OCI-LY3 (cell line): ENCODE data around the gene AFMID.
"Not testable (repeated sequence)": the region's sequence is repeated elsewhere in the genome, so short reads cannot be mapped to it uniquely, and the experiment has no call there.

ENCODE experiments used
- H2AFZ ChIP-seq: fragments of 200-600, 300-600 bp; shearing (Covaris generic); 2 replicates; pipeline ENCODE4 v1.6.0; 2014; ENCODE audit warnings: antibody characterized with exemption, low read depth, low read length
- H3K27ac ChIP-seq: fragments of 200-600, 300-600 bp; sonication (generic); 2 replicates; pipeline ENCODE4 v1.5.1; 2014; ENCODE audit warnings: mild to moderate bottlenecking, low read length, moderate library complexity, mixed read lengths
- H3K27me3 ChIP-seq: fragments of 200-600, 300-600 bp; sonication (generic); 2 replicates; pipeline ENCODE4 v1.6.1; 2014; ENCODE audit warnings: low read depth, low read length, mixed read lengths
- H3K36me3 ChIP-seq: fragments of 200-600, 300-600 bp; sonication (generic); replicated peaks from 2 replicates; pipeline ENCODE3; 2014; ENCODE audit warnings: low read depth, low read length, mixed read lengths
- H3K4me1 ChIP-seq: fragments of 300-600, 200-600 bp; sonication (generic); 2 replicates; pipeline ENCODE4 v1.6.1; 2014; ENCODE audit warnings: low read length, mixed read lengths
- H3K4me2 ChIP-seq: fragments of 200-600, 300-600 bp; sonication (generic); 2 replicates; pipeline ENCODE4 v1.6.1; 2014; ENCODE audit warnings: low read length, mixed read lengths
- H3K4me3 ChIP-seq: fragments of 300-600, 200-600 bp; sonication (generic); 2 replicates; pipeline ENCODE4 v1.5.1; 2014; ENCODE audit warnings: antibody characterized with exemption, mild to moderate bottlenecking, low read length, moderate library complexity
- H3K79me2 ChIP-seq: fragments of 300-600, 200-600 bp; shearing (Covaris generic); 2 replicates; pipeline ENCODE4 v1.6.1; 2014; ENCODE audit warnings: mild to moderate bottlenecking, low read length, mixed read lengths
- H3K9ac ChIP-seq: fragments of 300-600, 200-600 bp; shearing (Covaris generic); 2 replicates; pipeline ENCODE4 v1.6.0; 2014; ENCODE audit warnings: mild to moderate bottlenecking, low read length, moderate library complexity
- H3K9me3 ChIP-seq: fragments of 200-600, 300-600 bp; shearing (Covaris generic); 2 replicates; pipeline ENCODE4 v1.6.1; 2014; ENCODE audit warnings: low read length, mixed read lengths; ENCODE audit not compliant: insufficient read depth
- H4K20me1 ChIP-seq: fragments of 200-600, 300-600 bp; sonication (generic); 2 replicates; pipeline ENCODE4 v1.6.1; 2016; ENCODE audit warnings: low read length, mixed read lengths; ENCODE audit not compliant: insufficient read depth
- CTCF ChIP-seq: fragments of 200-600, 300-600 bp; sonication (generic); IDR thresholded peaks from 2 replicates; pipeline ENCODE4 v1.5.1; 2014; ENCODE audit warnings: antibody characterized with exemption, low read length, low read depth
- EZH2phosphoT487 ChIP-seq: fragments of 200-600 bp; shearing (Covaris generic); IDR thresholded peaks from 2 replicates; pipeline ENCODE4 v1.6.1; 2018; ENCODE audit warnings: antibody characterized with exemption, mixed run types, low read depth

AFMID gene

GRCh38 chr17:78168242-78168902 is 18.8 kb upstream of the AFMID start, which contains the start of gene SYNGR2:
Gene SYNGR2 (plus strand): TSS chr17:78168581. CDS start chr17:78168617, 36 bp downstream.
- no peak for TF ChIP-seq EZH2phosphoT487
- no peak for TF ChIP-seq CTCF
- peak within 1 kb of the TSS; percentile 100 for H3K9ac ChIP-seq
- H3K27ac ChIP-seq: peak within 1 kb of the TSS; percentile 96

GRCh38 chr17:78168903-78169793 is 18.0 kb upstream of the AFMID start:
- no peak for TF ChIP-seq EZH2phosphoT487
- Histone ChIP-seq H3K27ac (peak overlapping the region; percentile 96), H3K9ac (peak overlapping the region; percentile 100), H3K27me3 (no peaks in the 10 kb centered on the region), H3K4me3 (peak overlapping the region; percentile 99), H4K20me1 (peaks cover 22% of the 10 kb centered on the region; the same call in 1 of the 2 replicates), H3K79me2 (peaks cover 55% of the 10 kb centered on the region), H3K4me1 (peaks cover 56% of the 10 kb centered on the region), H3K36me3 (peaks cover 43% of the 10 kb centered on the region), H3K9me3 (no peaks in the 10 kb centered on the region), H2AFZ (no peak overlapping the region), H3K4me2 (peak overlapping the region; percentile 99)

More at GRCh38 chr17:78168242-78168902, 18.8 kb upstream of the AFMID start, which contains the start of gene SYNGR2:
- no peaks in the 10 kb centered on the region for H3K27me3 ChIP-seq
- no peak within 1 kb of the TSS for H2AFZ ChIP-seq
- no peaks in the 10 kb centered on the region for H3K9me3 ChIP-seq
- peaks cover 22% of the 10 kb centered on the region; the same call in 1 of the 2 replicates for H4K20me1 ChIP-seq
- H3K79me2 ChIP-seq: peaks cover 55% of the 10 kb centered on the region
- peak within 1 kb of the TSS; percentile 99 for H3K4me3 ChIP-seq
- peaks cover 35% of the 10 kb centered on the region for H3K36me3 ChIP-seq
- H3K4me2 ChIP-seq: peak within 1 kb of the TSS; percentile 99
- peaks cover 49% of the 10 kb centered on the region for H3K4me1 ChIP-seq

GRCh38 chr17:78170692-78171590 is 16.2 kb upstream of the AFMID start:
- H2AFZ ChIP-seq: no peak overlapping the region
- H3K79me2 ChIP-seq: peaks cover 55% of the 10 kb centered on the region
- peak overlapping the region; percentile 96 for H3K27ac ChIP-seq
- H3K4me1 ChIP-seq: peaks cover 74% of the 10 kb centered on the region
- H3K9me3 ChIP-seq: no peaks in the 10 kb centered on the region
- TF ChIP-seq CTCF (no peak), EZH2phosphoT487 (no peak)
- H3K9ac ChIP-seq: peak overlapping the region; percentile 65
- peaks cover 22% of the 10 kb centered on the region; the same call in 1 of the 2 replicates for H4K20me1 ChIP-seq
- H3K36me3 ChIP-seq: peaks cover 53% of the 10 kb centered on the region
- peak overlapping the region; percentile 99 for H3K4me3 ChIP-seq
- no peaks in the 10 kb centered on the region for H3K27me3 ChIP-seq
- peak overlapping the region; percentile 99 for H3K4me2 ChIP-seq

GRCh38 chr17:78171591-78172248 is 15.4 kb upstream of the AFMID start:
- Histone ChIP-seq H3K4me3 (peak overlapping the region; percentile 99), H3K79me2 (peaks cover 55% of the 10 kb centered on the region), H3K36me3 (peaks cover 56% of the 10 kb centered on the region), H3K9ac (peak overlapping the region; percentile 65), H3K4me2 (peak overlapping the region; percentile 99), H3K4me1 (peaks cover 74% of the 10 kb centered on the region), H3K27ac (peak overlapping the region; percentile 96), H4K20me1 (peaks cover 22% of the 10 kb centered on the region; the same call in 1 of the 2 replicates)
- not testable (repeated sequence) for H2AFZ ChIP-seq, H3K27me3 ChIP-seq, H3K9me3 ChIP-seq
